Measurements from ENCODE around the gene WDR48.

Gene WDR48

GRCh38 chr3:39141171-39141995 lies 89.6 kb downstream of the WDR48 start:
- no peak for DNase-seq

GRCh38 chr3:39142067-39142466 lies 90.3 kb downstream of the WDR48 start:
- no peak for DNase-seq

- no peak for DNase-seq
These were observed 91.5 kb downstream of the WDR48 start for GRCh38 chr3:39143051-39143885.

GRCh38 chr3:39144095-39144747 lies 92.4 kb downstream of the WDR48 start:
- no peak for DNase-seq

- DNase-seq: no peak
These were observed 93.0 kb downstream of the WDR48 start for GRCh38 chr3:39144748-39145380.

GRCh38 chr3:39146083-39146501 lies 94.3 kb downstream of the WDR48 start:
- no peak for DNase-seq

Data from SIG-M5 (cell line).